ENCODE data around the gene SNAI3. TPM values are rescaled to one million over a fixed set of nuclear protein-coding genes. Genes with fewer than 3 reads are reported as not detected.

The SNAI3 gene
- total and polyA plus RNA-seq, 2 of the 8 experiments (the other 6 are each of a cell fraction or from before 2014, with no cell fraction given), result 8.5 to 13.3 TPM

GRCh38 chr16:88722784-88723506 lies 36.6 kb upstream of the SNAI3 start (continued):
- TF ChIP-seq RXRA (IDR thresholded peaks at IDR 0.05; ENCODE audit: insufficient read depth, low read depth, low read length) (no peak), TEAD4 (IDR thresholded peaks at IDR 0.05; ENCODE audit: low read depth, low read length) (no peak), EZH2 (IDR thresholded peaks at IDR 0.05; ENCODE audit: low read depth, low read length, severe bottlenecking) (no peak), CBX5 (IDR thresholded peaks at IDR 0.05; ENCODE audit: low read depth, low read length) (no peak), CTBP2 (IDR thresholded peaks at IDR 0.05; ENCODE audit: borderline replicate concordance, insufficient read depth, insufficient read length, low read length) (no peak), TCF12 (IDR thresholded peaks at IDR 0.05; ENCODE audit: low read depth, low read length) (no peak), SIX5 (IDR thresholded peaks at IDR 0.05; ENCODE audit: low read depth, low read length) (no peak)
- TF ChIP-seq, protein P1, sequence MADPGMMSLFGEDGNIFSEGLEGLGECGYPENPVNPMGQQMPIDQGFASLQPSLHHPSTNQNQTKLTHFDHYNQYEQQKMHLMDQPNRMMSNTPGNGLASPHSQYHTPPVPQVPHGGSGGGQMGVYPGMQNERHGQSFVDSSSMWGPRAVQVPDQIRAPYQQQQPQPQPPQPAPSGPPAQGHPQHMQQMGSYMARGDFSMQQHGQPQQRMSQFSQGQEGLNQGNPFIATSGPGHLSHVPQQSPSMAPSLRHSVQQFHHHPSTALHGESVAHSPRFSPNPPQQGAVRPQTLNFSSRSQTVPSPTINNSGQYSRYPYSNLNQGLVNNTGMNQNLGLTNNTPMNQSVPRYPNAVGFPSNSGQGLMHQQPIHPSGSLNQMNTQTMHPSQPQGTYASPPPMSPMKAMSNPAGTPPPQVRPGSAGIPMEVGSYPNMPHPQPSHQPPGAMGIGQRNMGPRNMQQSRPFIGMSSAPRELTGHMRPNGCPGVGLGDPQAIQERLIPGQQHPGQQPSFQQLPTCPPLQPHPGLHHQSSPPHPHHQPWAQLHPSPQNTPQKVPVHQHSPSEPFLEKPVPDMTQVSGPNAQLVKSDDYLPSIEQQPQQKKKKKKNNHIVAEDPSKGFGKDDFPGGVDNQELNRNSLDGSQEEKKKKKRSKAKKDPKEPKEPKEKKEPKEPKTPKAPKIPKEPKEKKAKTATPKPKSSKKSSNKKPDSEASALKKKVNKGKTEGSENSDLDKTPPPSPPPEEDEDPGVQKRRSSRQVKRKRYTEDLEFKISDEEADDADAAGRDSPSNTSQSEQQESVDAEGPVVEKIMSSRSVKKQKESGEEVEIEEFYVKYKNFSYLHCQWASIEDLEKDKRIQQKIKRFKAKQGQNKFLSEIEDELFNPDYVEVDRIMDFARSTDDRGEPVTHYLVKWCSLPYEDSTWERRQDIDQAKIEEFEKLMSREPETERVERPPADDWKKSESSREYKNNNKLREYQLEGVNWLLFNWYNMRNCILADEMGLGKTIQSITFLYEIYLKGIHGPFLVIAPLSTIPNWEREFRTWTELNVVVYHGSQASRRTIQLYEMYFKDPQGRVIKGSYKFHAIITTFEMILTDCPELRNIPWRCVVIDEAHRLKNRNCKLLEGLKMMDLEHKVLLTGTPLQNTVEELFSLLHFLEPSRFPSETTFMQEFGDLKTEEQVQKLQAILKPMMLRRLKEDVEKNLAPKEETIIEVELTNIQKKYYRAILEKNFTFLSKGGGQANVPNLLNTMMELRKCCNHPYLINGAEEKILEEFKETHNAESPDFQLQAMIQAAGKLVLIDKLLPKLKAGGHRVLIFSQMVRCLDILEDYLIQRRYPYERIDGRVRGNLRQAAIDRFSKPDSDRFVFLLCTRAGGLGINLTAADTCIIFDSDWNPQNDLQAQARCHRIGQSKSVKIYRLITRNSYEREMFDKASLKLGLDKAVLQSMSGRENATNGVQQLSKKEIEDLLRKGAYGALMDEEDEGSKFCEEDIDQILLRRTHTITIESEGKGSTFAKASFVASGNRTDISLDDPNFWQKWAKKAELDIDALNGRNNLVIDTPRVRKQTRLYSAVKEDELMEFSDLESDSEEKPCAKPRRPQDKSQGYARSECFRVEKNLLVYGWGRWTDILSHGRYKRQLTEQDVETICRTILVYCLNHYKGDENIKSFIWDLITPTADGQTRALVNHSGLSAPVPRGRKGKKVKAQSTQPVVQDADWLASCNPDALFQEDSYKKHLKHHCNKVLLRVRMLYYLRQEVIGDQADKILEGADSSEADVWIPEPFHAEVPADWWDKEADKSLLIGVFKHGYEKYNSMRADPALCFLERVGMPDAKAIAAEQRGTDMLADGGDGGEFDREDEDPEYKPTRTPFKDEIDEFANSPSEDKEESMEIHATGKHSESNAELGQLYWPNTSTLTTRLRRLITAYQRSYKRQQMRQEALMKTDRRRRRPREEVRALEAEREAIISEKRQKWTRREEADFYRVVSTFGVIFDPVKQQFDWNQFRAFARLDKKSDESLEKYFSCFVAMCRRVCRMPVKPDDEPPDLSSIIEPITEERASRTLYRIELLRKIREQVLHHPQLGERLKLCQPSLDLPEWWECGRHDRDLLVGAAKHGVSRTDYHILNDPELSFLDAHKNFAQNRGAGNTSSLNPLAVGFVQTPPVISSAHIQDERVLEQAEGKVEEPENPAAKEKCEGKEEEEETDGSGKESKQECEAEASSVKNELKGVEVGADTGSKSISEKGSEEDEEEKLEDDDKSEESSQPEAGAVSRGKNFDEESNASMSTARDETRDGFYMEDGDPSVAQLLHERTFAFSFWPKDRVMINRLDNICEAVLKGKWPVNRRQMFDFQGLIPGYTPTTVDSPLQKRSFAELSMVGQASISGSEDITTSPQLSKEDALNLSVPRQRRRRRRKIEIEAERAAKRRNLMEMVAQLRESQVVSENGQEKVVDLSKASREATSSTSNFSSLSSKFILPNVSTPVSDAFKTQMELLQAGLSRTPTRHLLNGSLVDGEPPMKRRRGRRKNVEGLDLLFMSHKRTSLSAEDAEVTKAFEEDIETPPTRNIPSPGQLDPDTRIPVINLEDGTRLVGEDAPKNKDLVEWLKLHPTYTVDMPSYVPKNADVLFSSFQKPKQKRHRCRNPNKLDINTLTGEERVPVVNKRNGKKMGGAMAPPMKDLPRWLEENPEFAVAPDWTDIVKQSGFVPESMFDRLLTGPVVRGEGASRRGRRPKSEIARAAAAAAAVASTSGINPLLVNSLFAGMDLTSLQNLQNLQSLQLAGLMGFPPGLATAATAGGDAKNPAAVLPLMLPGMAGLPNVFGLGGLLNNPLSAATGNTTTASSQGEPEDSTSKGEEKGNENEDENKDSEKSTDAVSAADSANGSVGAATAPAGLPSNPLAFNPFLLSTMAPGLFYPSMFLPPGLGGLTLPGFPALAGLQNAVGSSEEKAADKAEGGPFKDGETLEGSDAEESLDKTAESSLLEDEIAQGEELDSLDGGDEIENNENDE (IDR thresholded peaks at IDR 0.05; ENCODE audit: insufficient replicate concordance, low read length), result no peak

All from H1 (cell line).